GM18511 (cell line): ENCODE data around the gene TMEM256.

ENCODE experiments used
- ATAC-seq: cut with Tn5 transposase; IDR thresholded peaks from one replicate; pipeline ENCODE4 v1.9.1; 2021; ENCODE audit warnings: mild to moderate bottlenecking, moderate library complexity; ENCODE audit not compliant: unreplicated experiment

Gene TMEM256

DNA sequence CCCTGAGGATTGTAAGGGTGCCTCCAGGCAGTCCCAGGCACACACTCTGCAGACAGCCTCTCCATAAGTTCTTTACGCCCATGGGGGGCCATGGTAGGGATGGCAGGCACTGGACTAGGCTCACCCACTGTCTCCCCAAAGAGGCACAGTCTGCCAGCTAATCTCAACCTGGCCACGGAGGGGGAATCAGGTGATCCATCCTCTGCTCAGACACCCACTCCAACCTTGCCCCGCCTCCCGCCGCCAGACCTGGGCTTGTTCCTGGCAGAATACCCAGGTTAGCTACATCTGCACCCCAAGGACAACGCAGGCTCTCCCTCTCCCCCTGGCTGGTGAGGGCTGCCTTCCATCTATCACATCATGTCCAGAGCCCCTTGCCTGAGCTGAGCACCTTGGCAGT, 5.0 kb upstream of the TMEM256 start:
- no peak for ATAC-seq

DNA sequence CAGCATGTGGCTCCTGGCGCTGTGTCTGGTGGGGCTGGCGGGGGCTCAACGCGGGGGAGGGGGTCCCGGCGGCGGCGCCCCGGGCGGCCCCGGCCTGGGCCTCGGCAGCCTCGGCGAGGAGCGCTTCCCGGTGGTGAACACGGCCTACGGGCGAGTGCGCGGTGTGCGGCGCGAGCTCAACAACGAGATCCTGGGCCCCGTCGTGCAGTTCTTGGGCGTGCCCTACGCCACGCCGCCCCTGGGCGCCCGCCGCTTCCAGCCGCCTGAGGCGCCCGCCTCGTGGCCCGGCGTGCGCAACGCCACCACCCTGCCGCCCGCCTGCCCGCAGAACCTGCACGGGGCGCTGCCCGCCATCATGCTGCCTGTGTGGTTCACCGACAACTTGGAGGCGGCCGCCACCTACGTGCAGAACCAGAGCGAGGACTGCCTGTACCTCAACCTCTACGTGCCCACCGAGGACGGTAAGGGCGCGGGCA, 4.4 kb upstream of the TMEM256 start:
- no peak for ATAC-seq

DNA sequence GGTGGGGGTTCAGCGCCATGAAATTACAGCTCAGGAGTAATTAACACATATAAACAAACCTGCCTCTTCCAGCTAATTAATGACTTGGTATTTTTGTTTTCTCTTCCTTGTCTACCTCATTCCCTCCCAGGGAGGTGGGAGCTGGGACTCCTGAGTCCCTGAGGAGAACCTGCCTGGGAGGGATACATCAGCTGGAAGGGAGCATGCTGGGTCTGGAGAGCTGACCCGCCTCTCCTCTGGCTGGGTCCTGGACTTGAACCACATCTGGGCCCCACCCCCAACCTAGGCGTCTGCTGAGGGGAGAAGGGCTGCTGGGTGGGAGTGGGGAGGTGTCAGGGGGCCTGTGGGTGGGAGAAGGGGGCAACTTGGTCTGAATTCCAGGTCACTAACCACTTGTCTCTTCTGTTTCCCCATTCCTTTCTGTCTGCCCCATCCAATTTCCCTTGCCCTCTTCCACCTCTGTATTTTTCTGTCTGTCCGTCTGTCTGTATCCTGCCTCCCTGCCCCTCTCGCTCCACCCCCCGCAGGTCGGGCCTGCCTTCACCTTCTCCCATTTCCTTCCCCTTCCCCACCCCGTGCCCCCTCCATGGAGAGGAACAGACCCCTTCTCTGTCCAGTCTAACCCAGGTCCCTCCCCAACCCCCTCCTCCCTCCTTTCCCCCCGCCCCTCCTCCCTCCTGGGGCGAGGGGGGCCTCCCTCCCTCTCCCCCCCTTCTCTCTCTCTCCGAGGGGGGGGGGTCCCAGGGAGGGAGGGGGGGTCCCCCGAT, 3.8 kb upstream of the TMEM256 start, which contains the start of gene NLGN2:
TSS of gene NLGN2 (plus strand) at position 361 of the 767 bp plus-strand sequence. CDS start 411 bp downstream, outside the sequence.
- no peak for ATAC-seq

DNA sequence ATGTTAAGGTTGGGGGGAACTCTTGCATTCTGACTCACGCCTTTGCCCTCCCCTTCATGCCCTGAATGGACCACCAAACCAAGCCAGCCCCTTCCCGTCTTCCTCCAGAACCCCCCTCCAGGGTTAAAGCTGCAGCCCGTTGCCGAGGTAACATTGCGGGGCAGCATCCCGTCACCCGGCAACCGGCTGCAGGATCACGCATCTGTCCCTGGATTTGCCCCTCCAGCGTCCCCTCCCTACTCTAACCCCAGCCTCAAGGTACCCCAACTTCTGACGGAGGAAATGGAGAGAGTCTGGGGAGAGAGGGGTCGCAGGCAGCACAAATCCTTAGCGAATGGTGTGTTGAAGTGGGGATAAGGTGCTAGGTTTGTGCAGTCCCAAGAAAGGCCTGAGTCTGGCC, 3.2 kb upstream of the TMEM256 start:
- no peak for ATAC-seq

DNA sequence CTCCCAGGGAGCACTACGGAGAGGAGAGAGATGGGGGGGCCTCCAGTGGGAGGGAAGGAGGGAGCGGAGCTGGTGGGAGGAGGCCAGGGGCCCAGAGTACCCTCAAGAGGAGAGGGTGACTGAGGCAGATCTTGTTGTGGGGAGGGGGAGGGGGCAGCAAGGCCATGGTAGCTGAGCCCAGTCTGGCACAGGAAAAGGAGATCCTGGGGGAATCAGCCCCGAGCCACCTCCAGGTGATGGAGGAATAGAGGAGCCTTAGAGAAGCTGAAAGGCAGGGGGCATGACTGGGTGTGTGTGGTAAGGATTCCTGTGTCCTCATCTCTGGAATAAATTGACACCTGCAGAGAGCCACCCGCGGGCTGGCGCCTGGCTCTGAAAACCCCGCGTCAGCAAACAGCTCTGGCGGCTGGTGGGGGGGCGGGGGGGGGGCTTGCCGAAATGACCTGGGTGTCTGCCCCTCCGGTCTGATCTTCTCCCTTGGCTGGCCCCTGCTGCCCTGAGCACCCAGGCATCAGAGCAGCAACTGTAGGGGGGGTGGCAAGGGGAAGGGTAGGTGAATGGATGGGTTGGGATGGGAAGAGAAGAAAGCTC, 2.4 kb upstream of the TMEM256 start:
- ATAC-seq = no peak

DNA sequence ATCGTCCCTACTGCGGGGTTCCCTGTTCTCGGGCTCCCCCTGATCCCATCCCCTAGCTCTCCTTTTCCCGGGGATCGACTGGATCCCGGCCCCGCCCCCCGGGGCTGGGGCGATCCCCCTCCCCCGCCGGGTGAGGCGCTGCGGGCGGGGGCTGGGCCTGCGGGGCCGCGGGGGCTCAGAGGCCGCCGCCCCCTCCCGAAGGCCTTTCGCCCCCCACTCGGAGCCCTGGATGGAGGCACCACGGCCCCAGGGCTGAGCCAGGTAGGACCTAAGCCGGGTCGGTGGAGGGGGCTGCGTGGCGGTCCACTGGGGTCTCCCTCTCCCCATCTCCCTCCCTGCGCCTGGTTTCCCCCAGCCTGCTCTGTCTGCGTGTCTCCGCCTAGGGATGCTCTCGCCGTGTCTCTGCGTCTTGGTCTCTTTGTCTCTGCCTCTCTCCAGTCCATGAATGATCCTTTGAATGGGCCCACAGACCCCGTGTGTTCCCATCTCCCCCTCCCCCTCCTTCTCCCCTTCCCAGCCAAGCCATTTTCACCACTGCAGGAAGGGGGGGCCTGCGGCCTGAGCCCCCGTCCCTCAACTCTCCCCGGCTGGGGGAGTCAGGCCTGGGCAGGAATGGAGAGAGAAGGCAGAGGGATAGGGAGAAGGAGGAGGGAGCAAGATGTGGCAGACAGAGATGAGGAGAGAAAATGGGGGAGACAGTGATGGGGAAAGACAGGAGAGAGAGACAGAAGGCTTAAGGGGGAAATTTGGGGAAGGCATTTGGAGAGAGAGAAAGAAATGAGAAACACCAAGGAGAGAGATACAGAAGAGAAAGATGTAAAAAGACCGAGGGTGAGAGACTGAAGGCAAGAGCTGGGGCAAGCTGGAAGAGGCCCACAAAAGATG, 1.7 kb upstream of the TMEM256 start:
- ATAC-seq = no peak

DNA sequence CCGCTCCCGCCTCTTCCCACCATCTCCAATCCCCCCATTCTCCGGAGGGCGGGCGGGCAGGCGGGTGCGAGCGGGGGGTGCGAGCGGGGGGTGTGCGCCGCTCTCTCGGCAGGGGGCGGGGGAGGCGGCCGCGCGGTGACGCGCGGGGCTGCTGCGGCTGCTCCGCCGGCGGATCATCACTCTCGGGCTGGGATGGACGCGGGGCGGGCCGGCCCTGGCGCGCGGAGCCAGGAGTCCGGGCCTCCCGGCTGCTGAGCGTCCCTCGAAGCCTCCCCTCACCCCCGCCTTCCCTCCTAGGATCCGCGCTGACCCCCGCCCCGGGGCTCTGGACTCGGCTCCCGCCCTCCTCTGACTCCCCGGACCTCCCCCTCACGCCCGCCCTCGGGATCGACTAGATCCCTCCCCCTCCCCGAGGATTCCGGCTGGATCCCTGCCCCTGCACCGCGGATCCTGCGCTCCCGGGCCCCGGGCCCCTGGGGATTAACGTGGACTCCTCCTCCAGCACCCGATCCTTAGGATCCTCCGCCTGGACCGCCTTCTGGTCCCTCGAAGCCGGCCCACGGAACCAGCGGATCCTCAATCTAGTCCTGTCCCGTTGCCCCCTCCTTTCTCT, 946 bp upstream of the TMEM256 start:
- peak; percentile 25 for ATAC-seq

DNA sequence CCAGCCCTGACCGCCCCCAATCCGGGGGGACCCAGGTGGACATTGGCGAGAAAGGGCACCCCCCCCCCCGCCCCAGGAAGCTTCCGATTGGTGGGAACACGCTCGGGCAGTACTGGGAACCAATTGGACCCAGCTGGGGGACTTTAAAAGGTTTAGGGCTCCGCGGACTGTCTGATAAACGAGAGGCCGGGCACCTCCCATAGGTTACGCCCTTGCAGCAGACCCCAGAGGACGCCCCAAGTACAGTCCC, 245 bp downstream of the TMEM256 start:
- peak; percentile 28 for ATAC-seq

DNA sequence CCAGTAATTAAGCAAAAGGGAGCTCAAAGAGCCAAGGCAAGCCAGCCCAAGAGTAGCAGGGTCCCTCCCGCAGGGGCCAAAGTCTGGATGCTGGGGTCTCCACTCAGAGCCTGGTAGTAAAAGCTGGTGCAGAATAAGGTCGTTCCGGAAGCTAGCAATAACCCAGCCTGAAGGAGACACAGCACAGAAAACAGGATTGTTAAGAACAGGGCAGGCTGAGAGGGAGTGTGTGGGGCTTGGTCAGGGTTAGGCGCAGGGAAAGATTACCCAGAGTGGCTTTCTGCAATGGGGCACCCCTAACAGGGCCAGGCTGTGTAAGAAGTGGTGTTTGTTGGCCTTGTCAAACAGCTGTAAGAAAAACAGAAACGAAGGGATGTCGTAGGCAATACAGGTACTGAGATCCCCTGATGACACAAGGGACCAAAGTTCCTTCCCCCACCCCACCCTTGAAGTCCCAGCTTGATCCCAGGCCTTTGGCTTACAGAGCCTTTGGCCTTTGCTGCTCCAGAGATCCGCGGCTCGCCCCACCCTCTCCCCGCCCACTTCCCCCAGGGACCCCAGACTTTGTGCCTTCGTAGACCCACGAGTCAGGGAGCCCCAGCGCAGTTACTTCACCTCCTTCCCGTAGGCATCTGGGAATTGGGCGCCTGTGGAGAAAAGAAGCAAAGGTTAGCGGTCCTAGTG, 712 bp downstream of the TMEM256 start:
- no peak for ATAC-seq

DNA sequence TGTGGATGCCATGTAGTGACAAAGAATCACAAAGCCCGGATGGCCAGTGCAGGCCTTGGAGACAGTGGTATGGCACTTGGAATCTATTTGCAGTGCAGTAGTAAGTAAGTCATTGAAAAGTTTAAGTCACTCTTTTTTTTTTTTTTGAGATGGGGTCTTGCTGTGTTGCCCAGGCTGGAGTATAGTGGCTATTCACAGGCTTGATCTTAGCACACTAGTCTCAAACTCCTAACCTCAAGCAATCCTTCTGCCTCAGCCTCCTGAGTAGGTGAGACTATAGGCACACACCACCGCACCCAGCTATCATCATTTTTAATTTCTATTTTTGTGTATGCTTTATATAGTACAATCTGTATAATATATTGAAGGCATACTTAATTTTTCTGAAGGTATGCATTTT, 5.3 kb downstream of the TMEM256 start:
- ATAC-seq = no peak

DNA sequence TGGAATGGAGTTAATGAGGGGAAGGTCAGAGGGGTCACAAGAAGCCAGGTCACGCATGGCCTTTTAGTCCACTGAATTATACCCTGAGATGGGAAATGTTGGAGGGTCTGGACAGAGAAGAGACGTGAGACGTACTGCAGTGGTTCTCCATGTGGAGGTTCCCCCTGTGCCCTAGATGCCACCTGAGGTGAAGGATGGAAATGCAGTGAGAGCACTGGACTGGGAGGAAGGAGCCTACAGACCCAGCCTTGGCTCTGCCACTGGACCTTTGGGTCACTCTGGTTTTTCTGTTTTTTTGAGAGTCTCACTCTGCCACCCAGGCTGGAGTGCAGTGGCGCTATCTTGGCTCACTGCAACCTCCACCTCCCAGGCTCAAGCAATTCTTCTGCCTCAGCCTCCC, 7.8 kb downstream of the TMEM256 start:
- no peak for ATAC-seq

DNA sequence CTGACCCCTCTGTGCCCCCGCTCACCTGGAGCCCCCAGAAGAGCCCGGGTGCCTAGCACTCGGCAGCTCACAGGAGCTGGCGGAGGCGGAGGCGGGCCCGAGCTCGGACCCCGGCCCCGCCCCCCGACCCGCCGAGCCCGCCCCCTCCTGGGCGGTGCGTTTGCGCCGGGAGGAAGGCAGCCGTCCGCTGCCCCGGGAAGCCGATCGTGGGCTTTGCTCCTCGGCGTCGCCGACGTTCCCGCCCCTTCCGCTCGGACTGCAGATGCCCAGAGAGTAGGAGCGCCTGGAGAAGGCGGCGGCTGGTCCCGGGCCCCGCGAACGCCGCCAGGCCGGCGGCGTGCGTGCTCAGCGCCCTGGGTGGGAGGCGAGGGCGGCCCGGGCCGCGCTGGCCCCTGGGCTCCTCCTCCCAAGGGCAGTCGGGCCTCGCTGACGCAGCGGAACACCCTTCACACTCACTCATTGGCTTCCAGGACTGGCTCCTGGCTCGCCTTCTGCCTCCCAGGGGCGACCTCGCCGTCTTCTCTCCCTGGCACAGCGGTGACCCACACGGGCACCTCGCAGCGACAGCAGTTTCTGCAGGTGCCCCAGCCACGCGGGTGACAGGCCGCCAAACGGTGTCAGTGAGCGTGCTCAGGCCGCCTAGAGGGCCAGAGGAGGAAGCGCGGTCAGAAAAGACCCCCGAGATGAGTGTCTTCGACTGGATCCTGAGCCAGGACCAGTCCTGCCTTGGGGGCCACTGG, 9.3 kb downstream of the TMEM256 start, which contains the start of gene PLSCR3:
TSS of gene PLSCR3 (minus strand) at position 74 of the 740 bp plus-strand sequence. CDS start 415 bp downstream, outside the sequence.
- ATAC-seq = peak; percentile 78

DNA sequence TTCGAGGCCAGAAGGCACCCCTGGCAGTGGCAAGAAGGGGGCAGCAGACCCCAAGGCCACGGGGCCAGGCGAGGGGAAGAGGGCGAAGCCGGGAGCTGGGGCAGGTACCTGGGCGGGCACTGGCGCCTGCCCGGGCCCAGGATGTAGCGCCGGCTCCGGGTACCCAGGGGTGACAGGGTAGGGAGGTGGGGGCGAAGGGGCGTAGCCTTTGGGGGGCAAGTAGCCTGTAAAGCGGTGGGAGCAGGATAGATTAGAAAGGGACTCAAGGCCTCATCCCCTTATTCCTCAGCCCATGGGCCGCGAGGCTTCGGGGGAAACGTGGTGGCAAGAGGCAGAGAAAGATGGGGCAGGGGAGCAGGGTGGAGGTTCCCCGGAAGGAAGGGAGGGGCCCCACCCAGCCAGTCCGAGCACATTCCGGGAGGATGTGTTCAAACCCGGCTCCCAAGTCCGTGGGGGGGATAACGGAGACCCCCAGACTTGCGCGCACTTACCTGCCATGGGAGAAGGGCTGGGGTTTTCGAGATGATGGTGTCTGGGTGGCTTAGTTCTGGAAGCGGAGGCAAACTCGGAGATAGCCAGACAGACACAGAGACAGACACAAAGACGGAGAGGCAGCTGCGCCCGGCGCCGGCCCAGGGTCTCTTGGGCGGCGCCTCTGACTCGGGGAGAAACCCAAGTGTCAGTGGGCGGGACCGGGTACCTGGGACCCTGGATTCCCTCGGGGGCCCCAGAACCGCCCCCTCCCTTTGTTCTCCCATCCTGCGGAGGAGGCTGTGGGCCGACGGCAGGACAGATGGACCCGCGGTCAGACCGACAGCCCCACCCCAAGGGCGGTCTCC, 10.1 kb downstream of the TMEM256 start:
- peak; percentile 62 for ATAC-seq

DNA sequence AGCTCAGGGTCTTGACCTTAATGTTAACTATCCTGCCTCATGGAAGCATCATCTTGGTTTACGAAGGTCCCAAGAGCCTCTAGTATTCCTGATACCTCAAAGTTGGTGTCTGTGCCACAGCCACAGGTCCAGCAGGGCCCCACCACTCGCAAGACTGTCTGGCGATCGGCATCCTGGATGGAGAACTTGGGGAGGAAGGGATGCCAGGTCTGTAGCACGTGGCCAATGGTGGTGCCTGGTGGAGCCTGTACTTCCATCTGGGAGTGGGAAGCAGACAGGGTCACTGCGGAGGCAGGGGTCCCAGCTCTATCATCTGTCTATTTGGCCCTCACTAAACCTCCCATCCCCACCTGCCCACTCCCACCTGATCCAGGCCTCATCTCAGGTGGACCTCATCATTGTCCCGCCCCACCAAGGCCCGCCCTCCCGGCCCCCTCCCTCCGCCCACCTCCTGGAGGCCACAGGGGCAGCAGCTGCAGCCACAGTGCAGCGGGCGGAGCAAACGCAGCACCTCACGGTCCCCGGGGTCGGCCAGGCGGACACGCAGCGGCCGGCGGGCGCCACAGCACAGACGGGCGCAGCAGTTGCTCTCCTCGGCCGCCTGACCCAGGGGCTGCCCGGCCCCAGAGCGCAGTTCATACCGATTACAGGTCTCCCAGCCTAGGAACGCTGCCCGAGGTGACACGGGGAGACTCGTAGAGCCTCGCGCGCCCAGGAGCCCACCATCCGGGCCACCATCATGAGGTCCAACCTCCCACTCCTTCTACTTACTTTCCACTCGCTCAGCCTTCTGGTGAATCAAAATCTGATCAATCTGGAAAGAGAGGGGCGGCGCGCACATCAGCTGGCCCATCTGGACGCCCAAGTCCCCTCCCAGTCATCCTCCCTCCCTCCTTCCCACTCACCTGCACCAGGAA, 10.9 kb downstream of the TMEM256 start:
- no peak for ATAC-seq

DNA sequence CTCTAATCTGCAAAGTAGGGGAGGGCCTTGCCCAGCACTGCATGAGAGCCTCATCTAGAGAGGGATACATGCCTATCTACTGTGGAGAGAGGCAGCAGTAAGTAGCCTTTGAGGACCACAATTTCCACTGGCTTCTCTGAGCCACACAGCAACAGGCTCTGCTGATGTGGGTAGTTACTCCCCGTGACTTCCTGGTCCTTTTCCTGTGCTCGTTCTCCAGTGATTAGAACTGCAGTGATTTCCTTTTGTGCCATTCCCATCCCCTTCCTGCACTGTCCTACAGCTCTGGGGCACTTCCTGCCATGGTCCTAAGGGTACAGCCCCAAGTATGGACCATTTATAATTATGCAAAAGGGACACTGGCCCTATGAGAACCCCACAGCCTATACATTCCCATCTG, 12.6 kb downstream of the TMEM256 start:
- no peak for ATAC-seq

DNA sequence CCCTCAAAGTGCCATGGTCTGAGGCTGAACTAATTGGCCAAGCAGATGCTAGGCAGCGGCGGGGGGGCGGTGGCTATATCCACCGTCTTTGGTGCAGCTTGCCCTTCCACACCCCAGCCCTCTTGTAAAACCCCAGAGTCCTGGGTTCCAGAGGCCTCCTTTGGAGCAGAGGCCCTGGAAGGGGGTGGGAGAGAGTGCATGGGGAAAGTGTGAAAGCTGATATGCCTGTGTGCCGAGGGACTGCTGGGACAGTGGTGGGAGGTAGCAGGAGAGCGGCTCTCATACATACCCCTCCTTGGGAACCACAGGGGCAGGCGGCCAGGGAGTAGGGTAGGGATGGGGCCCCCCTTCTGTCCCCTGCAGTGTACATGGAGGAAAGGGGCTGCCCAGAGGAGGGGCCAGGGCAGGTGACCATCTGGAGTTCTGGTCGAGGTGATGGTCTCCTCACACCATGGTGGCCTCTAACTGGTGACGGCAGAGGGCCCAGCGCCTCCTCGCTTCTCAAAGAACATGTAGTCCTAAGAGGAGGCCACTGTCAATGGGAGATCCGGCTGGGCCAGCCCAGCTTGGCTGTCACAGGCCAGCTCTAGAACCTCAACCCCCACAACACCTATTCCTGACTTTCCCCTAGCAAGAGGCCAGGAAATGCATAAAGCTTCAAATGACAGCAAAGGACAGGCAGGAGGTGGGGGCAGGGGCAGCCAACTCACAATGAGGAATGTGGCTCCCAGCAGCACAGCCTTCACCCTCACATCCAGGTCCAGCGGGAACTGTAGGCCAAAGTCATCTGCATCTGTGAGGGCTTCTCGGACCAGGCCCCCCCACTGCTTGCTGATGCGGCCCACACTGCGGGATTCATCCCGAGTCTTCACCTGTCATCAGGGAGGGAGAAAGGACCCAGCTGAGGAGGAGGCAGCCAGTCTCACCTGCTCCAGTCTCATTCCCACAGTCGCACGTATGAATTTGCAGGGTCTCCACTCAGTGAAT, 13.7 kb downstream of the TMEM256 start:
- no peak for ATAC-seq

DNA sequence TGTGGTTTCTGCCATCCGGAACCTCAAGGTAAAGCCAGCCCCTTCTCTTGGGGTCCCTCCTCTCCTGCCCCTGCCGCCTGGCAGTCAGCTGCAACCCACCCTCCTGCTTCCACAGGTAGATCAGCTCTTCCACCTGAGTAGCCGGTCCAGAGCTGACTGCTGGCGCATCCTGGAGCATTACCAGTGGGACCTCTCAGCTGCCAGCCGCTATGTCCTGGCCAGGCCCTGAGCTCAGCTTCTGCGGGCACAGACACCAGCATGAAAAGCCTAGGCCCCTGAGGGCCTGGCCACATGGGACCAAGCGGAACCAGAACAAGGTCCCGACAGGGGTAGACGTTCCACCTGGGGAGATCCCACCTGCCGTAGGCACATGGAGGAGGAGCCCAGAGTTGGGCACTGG, 15.0 kb downstream of the TMEM256 start:
- ATAC-seq = no peak
